ENCODE results near the gene DAB1. TPM values are rescaled to one million over a fixed set of nuclear protein-coding genes. Genes with fewer than 3 reads are reported as not detected.

The DAB1 gene
- polyA plus RNA-seq, 12 donors: 1.7 to 8.2 (median 2.7) TPM; not detected in 1

- no peak for DNase-seq
Observed at GRCh38 chr1:56952501-56952900, 471.4 kb downstream of the DAB1 start.

GRCh38 chr1:56948403-56949023 is 475.3 kb downstream of the DAB1 start:
- no peak for DNase-seq

Data from muscle of arm (tissue), 12 donors.